Dermis blood vessel endothelial cell (primary cell): ENCODE measurements around the gene SLC6A14. TPM values are rescaled to one million over a fixed set of nuclear protein-coding genes. Genes with fewer than 3 reads are reported as not detected.

ENCODE experiments used
- DNase-seq: peaks from one replicate; pipeline ENCODE4 v3.0.0; 2010
- total RNA-seq: library from RNA; depleted of rRNA; stranded (reverse); fragments of >200 nt; gene quantifications from 2 replicates; pipeline ENCODE4 v1.2.3, GENCODE V29; 2014

Gene SLC6A14, protein sequence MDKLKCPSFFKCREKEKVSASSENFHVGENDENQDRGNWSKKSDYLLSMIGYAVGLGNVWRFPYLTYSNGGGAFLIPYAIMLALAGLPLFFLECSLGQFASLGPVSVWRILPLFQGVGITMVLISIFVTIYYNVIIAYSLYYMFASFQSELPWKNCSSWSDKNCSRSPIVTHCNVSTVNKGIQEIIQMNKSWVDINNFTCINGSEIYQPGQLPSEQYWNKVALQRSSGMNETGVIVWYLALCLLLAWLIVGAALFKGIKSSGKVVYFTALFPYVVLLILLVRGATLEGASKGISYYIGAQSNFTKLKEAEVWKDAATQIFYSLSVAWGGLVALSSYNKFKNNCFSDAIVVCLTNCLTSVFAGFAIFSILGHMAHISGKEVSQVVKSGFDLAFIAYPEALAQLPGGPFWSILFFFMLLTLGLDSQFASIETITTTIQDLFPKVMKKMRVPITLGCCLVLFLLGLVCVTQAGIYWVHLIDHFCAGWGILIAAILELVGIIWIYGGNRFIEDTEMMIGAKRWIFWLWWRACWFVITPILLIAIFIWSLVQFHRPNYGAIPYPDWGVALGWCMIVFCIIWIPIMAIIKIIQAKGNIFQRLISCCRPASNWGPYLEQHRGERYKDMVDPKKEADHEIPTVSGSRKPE
- not detected in 2 replicates for total RNA-seq

- no peak for DNase-seq
Measured at GRCh38 chrX:116436358-116436816, at the start of gene SLC6A14. Gene SLC6A14, plus strand, starts transcription at chrX:116436606. Its CDS starts 104 bp downstream, at chrX:116436710.

DNA sequence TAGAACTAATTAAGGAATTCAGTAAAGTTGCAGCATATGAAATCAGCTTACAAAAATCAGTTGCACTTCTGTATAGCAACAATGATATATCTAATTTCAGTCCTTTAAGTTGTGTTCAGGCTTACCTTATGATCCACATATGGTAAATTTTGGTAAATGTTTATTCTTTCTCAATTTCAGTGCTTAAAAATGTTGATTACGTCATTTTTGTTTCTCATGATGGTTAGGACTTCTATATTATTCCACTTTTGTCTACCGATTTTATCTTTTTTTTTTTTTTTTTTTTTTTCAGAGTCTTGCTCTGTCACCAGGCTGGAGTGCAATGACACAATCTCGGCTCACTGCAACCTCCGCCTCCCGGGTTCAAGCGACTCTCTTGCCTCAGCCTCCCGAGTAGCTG lies 40.7 kb upstream of the SLC6A14 start:
- no peak for DNase-seq

- DNase-seq = no peak
Measured at GRCh38 chrX:116399681-116400080, 36.7 kb upstream of the SLC6A14 start.

GRCh38 chrX:116409219-116409618 lies 27.2 kb upstream of the SLC6A14 start:
- no peak for DNase-seq

DNA sequence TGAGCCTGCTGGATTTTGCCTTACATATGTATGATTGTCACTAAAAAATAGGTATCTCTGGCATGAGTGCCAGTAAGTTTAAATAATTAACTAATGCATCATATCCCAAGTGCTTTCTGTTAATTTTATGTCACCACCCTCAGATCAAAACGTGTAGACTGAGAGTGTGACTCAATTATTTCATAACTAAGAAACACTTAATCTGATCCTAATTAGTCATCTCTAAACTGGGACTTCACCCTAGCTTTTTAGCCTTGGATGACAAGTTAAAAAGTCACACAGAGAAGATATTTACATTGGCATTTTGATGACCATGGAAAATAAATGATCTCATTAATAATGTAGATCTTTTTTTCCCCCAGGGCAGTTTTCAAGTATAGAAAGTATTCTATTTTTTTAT lies 23.1 kb upstream of the SLC6A14 start:
- DNase-seq = no peak

- DNase-seq = no peak
Measured at GRCh38 chrX:116417214-116417613, 19.2 kb upstream of the SLC6A14 start.

DNA sequence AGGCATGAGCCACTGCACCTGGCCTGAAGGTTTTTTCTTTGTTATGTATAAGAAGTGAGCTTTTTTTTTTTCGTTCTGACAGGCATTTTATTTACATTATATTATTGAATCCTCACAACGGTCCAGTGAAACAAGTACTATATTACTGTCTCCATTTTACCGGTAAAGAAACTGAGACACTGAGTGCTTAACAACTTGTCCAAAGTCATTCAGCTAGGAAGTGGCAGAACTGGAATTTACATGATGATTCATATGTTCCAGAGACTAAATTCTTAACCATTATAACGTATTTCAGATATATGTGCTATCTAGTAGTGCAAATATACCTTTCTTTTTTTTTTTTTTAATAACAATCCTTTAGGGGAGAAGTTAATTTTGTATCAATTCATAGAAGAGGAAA lies 18.4 kb upstream of the SLC6A14 start:
- DNase-seq = no peak

GRCh38 chrX:116427978-116428377 lies 8.4 kb upstream of the SLC6A14 start:
- DNase-seq = no peak

- DNase-seq = no peak
Measured at GRCh38 chrX:116435597-116435996, 809 bp upstream of the SLC6A14 start.

GRCh38 chrX:116449156-116449555 lies 12.8 kb downstream of the SLC6A14 start:
- no peak for DNase-seq

GRCh38 chrX:116462822-116463221 lies 26.4 kb downstream of the SLC6A14 start, which contains the start of gene CT83:
Gene CT83, minus strand, starts transcription at chrX:116462976. Its CDS starts 120 bp downstream, at chrX:116462856.
- DNase-seq = no peak

- no peak for DNase-seq
Measured at GRCh38 chrX:116480059-116480458, 43.7 kb downstream of the SLC6A14 start.

DNA sequence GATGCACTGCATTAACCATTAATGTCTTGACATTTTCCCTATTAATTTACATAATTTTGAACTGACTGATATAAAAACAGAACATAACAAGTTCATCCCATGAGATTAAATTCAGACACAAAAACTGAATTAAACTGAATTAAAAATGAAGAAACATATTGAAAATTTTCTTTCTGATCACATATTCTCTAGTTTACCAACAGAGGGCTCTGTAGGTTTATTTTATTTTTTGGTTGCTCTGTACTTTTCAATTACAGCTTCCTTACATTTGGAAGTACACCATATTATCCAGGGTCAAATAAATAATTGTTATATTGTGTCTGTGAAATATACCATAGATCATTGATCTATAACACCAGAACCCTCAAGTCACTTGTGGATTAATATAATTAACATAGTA lies 53.7 kb downstream of the SLC6A14 start:
- DNase-seq = peak; percentile 1

DNA sequence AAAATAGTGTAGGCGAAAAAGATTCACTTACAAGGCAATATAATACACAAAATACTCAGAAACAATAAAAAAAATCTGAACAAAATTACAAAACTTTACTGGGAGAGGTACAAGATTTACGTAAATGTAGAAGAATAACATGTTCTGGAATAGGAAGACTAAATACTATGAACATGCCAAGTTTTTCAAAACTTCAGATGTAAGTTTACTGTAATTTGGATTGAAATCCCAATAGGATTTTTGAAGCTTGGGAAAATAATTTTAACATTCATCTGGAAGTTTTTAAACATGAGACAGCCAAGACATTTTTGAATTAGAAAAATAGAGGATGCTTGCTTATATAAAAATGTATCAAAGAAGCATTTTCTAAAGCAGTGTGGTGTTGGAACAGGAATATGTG lies 56.9 kb downstream of the SLC6A14 start:
- no peak for DNase-seq

- DNase-seq = no peak
Measured at GRCh38 chrX:116499780-116500179, 63.4 kb downstream of the SLC6A14 start.

Other genes with a start within 250 kb of the SLC6A14 start
- gene CT83, start 26.4 kb downstream of the SLC6A14 start, total RNA-seq = not detected in 2 replicates